C4-2B (cell line): ENCODE measurements around the gene HOXD12.

Experiments used
- H3K27ac ChIP-seq: fragments of 450-650 bp; 2 replicates; pipeline ENCODE4 v1.5.1; 2017
- CTCF ChIP-seq: fragments of 450-650 bp; conservative IDR thresholded peaks from 2 replicates; pipeline ENCODE4 v1.5.1; 2017; ENCODE audit warnings: mild to moderate bottlenecking
- ZFX ChIP-seq: fragments of 450-650 bp; IDR thresholded peaks from 2 replicates; pipeline ENCODE4 v1.6.1; 2017

Gene HOXD12

DNA sequence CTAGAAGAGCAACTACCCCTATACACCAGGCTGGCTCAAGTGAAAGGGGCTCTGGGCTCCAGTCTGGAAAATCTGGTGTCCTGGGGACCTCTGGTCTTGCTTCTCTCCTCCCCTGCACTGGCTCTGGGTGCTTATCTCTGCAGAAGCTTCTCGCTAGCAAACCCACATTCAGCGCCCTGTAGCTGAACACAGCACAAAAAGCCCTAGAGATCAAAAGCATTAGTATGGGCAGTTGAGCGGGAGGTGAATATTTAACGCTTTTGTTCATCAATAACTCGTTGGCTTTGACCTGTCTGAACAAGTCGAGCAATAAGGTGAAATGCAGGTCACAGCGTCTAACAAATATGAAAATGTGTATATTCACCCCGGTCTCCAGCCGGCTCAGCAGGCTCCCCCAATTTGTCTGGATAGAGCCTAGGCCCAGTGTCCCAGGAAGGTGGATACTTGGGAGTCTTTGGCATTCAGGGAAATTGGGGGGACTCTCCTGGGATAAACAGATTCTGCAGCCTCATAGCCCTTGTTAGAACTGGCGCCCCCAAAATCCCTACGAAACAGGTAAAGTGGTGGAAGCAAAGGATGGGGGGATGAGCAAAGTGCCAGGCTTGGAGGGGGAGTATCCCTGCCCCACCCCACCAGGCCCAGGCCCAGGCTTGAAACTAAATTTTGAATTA lies 49.3 kb downstream of the HOXD12 start:
- no peak overlapping the region for H3K27ac ChIP-seq
- TF ChIP-seq ZFX: no peak
- TF ChIP-seq CTCF: no peak

DNA sequence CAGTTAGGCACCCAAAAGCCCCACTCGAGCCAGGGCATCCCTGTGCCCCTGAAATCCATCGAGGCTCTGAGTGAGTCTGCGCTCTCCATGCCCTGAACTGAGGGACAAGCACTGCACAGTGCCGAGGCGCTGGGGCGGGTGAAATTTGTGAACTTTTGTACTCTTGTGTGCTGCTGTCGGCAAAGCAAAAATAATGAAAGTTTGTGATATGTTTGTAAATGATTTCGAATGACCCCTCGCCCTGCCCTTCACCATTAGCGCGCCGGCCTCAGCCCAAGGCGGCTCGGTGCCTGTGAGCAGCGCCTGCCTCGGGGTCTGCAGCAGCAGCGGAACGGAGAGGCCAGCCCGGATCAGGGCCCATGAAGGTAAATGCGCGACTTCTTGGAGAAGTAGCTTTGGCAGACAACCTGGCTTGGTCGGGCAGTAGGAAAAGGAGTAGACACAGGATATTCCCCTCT lies 49.9 kb downstream of the HOXD12 start:
- H3K27ac ChIP-seq: no peak overlapping the region
- TF ChIP-seq CTCF (no peak), ZFX (no peak)

GRCh38 chr2:176149939-176150583 lies 50.5 kb downstream of the HOXD12 start:
- TF ChIP-seq CTCF (no peak), ZFX (no peak)

GRCh38 chr2:176150584-176151441 lies 51.2 kb downstream of the HOXD12 start:
- H3K27ac ChIP-seq: no peak overlapping the region
- TF ChIP-seq CTCF: no peak
- TF ChIP-seq ZFX: no peak

More at GRCh38 chr2:176149939-176150583, 50.5 kb downstream of the HOXD12 start:
- no peak overlapping the region for H3K27ac ChIP-seq

GRCh38 chr2:176151442-176152287 lies 52.1 kb downstream of the HOXD12 start, which contains the start of gene HOXD4:
TSS of gene HOXD4 (plus strand) at chr2:176151550. CDS start at chr2:176151634, 84 bp downstream.
- TF ChIP-seq ZFX (no peak), CTCF (no peak)
- H3K27ac ChIP-seq: no peak within 1 kb of the TSS
